HG03571 (cell line): Measurements from ENCODE around the gene CDH8.

Source experiments
- ATAC-seq: cut with Tn5 transposase; IDR thresholded peaks from one replicate; pipeline ENCODE4 v1.9.1; 2021; ENCODE audit not compliant: unreplicated experiment

Gene CDH8

DNA sequence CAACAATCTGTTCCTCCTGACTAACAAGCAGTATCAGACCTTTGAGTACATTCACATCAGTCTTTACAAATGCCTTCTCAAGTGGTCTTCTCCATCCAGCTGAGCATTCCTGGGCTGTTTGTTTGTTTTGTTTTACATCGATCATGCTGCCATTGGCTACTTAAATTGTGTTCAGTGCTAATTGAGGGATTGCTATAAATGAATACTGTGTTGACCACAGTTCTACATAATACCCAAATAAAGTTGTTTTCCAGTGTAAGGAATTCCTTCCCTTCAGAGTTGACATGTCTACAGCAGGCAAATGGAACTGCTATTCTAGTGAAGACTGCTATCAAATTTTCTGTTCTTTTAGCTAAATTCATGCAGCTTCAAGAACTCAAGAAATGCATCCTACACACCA is 3.2 kb downstream of the CDH8 start:
- no peak for ATAC-seq

DNA sequence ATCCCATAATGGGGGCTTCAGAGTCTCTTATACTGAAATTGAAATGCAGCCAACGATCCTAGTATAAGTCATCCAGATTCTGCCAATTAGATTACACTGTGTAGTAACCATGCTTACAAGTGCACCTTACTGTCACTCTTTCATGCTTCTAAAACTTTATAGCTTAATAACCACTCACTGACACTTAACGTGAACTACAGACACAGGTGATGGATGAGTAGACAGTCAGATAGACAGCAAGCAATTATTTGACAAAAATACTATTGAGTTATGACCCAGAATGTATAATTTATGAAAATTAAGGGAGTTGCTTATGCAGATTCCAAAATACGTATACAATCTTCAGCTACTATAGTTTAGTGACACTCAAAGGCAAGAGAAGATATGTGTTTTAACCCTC is 6.3 kb downstream of the CDH8 start:
- no peak for ATAC-seq

DNA sequence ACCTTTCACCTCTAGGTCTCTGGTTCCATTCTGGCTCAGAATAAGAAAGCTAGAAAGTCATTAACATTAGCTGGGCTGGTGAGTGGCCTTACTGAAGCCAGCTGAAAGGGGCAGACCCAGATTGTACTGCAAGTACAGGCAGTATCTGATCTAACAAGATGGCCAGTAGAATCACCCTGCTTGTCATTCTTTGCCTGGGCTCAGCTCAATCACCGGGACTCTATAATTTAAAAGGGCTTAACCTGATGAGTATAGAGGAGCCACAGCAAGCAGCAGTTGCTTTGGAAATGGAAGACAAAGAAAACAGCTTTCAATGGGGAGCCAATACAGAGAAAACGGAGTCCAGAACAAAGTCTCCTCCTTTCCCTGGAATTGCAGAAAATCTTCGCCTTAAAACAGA is 13.6 kb downstream of the CDH8 start:
- ATAC-seq, result no peak

DNA sequence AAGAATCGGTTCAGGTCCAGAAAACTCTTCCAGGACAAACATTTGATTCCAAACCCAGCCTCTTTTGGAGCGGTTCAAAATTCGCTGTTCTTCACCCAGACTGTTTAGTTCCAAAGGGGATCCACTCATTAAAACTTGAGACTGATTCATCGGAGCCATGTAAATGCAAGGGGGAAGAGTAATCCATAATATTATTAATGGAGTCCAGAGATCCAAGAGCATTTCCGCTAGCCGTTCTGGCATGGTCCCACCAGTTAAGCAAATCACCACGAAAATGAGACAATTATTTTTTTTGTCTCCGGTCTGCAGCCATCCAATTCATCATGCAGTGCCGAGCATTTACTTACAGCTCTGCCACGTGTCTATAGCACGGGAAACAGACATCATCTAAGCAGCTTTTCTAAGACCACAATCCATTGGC is 15.1 kb downstream of the CDH8 start:
- no peak for ATAC-seq

DNA sequence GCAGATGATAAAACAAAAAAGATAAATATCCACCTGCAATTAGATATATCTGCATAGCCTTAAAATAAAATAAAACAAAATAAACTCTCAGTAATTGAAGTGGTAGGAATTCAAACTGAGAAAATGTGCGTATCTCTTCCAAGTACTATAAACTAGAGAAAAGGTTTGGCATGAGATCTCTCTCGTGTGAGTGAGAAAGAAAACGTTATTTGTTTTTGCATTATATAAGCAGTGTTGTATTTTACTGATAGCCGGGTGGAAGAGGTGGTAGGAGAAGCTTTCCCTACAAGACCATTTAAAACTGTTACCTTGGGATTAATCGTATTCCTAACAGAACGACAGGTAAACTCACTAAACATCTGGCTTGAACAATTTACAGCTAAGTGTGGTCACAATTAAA is 15.6 kb downstream of the CDH8 start:
- no peak for ATAC-seq

DNA sequence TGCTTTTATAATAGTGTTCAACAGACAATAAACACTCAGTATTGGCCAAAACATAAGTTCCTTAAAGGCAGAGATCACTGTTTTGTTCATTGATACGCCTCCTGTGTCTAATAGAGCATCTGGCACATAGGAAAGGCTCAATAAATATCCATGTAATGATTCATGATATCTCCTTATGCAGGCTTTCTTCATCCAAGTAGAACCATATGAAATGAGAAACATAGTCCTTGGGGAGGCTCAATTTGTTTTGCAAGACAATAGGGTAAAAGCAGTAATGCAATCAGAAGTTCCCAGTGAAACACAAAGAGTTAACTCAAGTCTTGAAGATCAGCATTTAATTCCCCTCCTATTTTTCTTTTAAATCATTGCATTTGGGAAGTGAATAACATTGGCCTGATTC is 16.4 kb downstream of the CDH8 start:
- ATAC-seq, result no peak

DNA sequence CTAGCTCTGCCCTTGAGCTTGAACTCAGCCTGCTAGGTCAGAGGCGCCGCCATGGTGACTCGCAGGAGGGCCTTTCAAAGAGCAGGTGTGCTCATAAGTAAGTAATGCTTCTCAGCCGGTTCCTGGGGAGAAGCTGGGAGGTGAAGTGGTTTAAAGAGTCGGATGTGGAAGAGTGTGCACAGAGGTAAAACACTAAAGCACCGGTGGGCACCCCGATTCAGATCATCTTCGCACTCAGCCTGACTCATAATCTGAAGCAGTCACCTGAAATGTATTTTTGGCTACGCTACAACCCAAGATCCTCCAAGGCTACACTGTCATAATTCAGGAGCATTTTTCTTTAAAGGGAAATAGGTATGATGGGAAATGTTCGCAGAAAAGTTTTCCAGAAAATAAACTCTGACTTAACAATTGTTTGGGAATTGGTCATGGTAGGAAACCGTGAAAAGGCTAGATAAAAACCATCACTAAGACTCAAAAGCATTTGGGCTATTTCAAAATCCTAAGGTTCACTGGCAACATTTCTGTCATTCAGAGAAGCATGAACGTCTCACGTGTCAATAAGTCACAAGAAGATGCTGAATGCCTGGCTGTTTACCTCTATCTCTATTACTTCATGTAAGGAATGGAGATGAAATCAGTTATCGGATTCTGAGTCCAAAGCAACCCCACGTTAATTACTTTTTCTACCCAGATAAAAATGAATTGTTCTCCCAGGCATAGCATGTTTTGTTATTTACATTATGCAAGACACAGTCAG is 17.8 kb downstream of the CDH8 start:
- ATAC-seq, result no peak

DNA sequence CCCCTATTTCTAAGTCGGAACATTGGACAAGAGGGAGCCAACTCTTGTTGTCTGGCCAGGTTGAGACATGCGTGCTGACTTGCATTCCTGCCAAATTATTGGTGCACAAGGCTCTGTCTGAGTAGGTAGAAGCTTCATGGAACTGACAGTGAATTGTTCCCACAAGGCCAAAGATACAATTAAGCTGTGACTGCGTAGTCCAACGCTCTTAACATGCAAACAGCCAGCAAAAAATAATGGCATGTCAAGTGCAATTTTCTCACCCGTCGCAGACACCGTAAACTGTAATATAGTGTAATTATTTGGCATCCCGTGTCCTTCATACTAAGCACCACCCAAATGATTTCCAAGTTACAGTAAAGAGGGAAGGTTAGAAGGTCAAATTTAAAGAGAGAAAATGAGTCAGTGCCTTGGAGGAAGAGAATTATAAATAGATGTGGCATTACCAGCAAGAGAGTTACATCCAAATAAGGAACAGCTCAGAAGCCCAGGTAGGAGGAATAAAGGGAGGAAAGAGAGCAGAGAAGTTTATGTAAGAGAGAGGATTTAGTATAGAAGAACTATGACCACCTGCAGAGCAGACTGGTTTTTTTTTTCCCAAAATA is 21.8 kb downstream of the CDH8 start:
- ATAC-seq, result no peak

DNA sequence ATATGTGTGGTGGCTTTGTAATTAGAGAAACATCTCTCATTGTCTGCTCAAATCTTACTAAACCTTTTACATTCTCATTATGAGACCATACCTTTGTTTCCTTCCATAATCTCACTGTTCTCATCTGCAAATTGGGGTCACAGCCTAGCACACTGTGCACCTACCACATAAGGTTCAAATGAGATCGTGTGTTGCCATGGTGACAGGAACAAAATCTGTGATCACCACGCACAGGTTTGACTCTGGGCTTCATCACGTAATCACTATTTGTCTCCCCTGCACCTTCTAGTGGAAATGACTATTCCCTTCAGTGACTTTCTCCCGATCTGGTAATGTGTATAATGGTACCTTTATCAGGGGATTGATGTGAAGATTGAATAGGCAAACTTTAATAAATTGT is 26.1 kb downstream of the CDH8 start:
- no peak for ATAC-seq

DNA sequence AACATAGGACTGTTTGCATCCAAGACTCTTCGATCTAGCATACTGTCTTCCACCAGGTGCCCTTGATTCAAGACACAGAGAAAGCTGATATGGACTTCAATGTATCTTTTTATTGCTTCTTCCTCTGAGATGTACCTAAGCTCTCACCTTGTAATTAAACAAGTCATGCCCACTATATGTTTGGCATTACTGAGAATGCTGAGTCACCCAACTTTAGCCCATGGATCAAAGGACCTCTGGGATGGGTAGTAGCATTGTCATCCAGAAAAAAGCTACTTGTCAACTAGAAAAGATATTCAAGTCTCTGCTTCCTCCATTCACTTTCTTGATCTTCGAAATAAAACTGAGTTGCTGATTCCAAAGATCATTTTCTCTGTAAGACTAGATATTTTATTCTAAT is 37.8 kb downstream of the CDH8 start:
- no peak for ATAC-seq

DNA sequence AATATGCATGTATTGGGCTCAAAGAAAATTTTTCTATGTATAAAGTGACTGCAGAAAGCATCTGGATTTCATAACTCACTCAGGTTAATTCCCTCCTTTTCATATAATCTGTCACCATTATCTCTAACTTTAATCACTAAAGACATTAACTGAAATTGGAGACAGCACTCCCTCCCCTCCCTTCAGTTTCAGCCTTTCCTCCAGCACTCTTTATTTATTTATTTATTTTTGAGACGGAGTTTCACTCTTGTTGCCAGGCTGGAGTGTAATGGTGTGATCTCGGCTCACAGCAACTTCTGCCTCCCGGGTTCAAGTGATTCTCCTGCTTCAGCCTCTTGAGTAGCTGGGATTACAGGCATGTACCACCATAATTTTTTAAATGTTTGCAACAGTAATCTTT is 43.1 kb downstream of the CDH8 start:
- ATAC-seq, result no peak

DNA sequence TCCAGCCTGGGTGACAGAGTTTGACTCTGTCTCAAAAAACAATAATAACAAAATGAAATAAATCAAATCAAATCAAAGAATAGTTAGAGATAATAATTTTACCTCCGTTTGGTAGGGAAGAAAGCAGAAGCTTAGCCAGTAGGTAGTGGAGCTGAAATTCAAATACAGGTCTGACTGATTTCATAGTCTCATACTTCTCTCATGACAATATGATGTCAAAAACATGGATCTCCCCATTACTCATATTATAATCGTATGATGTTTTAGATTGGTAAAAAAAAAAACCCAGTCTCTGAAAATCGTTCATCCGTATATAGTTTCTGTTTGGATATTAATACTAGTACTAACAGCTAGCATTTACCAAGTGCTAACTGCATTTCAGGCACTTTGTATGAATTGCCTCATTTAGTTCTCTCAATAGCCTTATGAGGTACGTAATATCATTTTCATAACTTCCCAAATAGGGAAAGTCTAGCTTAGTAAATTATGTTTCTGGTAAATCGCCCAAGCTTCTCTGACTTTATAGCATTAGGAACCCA is 48.7 kb downstream of the CDH8 start:
- ATAC-seq, result no peak

DNA sequence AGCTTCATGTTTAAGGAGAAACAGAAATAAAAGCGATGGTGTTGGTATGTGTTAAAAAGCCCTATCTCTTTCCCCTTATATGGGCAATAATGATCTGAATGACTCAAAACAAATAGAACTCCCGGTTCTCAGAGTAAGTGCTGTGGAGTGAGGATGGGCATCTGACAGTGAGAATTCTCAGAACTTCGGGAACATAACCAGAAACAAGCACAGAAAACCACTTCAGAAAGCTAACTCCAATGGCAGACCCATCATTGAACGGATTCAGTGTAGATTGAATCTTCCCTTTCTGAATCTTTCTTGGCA is 67.2 kb downstream of the CDH8 start:
- no peak for ATAC-seq

DNA sequence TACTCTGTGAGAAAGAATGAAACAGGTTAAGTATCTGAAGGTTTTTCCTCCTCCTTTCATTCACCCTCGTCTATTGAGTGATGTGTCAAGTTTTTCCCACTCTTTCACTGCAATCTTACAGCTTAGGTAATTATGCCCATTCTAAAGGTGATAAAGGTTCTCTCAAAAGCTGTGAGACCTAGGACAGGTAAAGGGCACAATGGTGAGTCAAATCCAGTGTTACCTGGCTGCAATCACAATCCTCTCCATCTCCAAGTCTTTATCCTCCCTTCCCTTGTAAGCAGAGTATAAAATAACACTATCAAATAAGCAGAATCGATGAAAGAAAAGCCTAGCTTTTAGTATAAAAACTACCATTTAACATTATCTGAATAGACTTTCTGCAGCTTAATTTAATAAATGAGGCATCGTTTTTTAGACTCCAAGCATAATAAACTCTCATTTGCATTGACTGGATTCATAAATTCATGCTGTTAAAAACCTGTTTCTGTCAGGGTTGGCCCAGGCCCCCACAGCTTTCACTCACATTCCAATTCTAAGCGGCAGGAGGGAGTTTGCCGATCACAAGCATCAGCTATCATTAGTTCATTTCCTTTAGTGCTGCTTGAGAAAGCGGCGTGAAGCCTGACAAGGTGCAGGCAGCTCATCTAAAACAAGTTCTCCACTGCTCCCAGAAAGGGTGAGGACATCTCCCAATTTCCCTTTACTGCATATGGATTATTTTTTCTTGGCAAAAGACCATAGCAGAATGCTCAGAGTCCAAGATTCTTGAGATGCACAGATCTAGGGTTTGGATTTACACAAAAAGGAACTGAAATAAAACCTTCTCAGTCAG is 67.8 kb downstream of the CDH8 start:
- ATAC-seq, result no peak

DNA sequence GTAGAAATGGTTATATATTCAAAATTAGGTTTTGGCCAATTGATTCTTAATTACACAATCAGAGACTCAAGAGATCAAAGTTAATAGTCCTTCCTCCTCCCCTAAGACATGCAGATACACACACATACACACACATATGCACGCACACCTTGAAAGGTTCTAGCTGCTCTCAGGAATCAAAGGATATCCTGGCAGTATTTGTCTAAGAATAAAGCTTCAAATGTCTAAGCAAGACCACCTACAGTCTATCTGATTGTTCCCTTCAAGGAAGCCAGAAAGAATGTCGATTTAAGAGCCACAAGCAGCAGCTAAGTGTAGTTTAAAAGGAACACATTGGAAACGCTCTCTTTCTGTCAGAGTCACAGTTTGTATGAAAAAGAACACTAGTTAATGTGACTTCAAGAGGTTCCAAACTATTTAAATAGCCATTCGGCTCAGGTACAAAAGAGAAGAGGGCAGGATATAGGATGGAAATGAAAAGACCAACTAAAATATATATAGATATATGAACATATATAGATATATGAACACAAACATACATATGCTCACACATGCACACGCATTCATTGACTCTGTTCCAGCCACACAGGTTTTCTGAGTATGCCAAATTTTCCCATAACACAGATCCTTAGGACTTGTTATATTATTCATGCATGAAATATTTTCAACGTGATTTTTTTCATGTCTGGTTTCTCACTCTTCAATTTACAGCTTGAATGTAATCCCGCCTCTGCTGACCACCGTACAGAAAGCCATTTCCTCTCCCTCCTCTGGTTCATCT is 79.0 kb downstream of the CDH8 start:
- ATAC-seq, result no peak

DNA sequence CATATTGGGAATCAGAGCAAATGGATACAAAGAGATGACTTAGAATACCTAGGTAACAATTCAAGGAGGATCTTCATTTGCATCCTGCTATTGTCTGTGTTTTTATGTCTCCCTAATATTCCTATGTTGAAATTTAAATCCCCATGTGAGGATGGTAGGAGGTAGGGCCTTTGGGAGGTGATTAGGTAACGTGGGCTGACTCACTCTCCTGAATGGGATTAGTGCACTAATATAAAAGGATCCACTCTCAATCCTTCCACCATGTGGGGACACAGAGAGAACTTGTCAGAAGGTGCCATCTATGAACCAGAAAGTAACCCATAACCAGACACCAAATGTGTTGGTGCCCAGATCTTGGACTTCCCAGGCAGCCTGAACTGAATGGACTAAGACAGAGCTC is 83.4 kb downstream of the CDH8 start:
- ATAC-seq, result no peak

DNA sequence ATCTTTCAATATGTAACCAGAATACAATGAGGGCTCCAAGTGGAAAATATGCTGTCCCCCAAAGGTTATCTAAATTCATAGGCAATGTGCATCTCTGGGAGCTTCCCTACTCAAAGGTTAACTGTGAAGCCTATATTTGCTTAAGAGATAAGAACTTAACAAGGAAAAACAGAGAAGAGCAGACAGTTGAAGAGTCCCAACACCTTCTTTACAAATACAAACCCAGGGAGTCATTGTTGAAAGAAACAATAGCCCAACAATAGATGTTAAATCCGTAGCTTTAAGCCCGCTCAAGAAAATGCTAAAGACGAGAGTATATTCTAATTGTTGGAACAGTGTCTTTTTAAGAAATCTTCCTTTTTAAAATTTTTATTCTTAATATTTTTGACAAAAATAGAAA is 87.8 kb downstream of the CDH8 start:
- ATAC-seq, result no peak

DNA sequence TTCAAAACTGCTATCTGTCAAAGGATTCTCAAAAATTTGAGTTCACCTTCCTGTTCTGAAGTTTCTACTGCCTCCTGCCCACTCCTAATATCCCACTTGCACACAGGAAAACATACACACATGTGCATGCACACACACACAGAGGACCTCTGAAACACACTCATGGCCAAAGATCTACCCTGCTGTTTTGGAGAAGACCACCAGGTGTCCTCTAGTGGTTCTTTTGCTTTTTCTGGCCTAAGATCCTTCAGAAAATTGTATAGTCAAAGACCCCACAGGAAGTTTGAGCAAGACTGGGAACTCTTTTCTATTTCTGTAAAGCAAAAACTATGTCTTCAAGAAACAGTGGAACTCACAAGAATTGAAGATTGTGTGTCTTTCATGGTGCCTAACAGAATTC is 90.2 kb downstream of the CDH8 start:
- no peak for ATAC-seq

DNA sequence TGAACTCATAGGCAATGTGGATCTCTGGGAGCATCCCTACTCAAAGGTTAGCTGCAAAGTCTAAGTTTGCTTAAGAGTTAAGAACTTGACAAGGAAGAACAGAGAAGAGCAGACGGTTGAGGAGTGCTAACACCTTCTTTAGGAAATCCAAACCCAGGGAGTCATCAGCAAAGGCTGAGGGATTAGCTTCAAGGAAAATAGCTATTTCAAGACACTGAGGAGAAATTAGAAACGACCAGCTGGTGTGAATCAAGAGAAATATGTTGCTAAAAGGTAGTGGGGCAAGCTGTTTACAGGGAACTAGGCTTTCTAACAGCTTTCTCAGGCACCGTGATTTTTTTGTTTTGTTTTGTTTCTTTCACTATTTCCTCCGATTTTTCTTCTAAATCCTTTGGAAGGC is 90.7 kb downstream of the CDH8 start:
- ATAC-seq, result no peak

DNA sequence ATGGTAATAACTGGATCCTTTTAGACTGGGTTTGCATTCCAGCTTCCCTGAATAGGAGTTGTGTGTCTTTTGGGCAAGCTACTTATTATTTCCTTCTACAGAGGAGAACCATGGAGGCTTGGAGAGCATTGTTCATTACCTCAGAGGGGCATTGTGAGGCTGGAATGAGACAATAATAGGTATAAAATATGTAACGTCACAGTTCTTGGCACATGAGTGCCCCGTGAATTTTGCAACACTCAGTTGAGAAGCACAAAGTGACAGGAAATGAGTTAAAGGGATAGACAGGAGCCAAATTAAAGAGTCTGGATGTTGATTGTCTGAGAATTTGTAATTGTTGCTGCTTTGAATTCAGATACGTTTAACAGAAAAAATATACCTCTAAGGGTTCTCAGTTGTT is 92.2 kb downstream of the CDH8 start:
- no peak for ATAC-seq

DNA sequence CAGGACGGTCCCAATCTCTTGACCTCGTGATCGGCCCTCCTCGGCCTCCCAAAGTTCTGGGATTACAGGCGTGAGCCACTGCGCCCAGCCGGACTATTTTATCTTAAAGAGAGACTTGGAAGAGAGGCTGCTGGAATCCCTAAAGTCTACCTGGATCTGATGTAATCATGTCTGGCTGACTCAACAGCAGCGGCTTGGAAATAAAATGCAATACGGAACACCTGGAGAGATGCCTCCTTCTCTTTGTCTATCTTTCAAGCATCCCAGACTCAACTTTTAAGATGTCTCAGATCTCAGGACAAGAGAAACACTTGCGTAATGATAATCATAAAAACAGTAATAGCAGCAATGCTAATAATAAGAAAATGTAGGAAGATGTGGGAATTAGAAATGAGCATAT is 95.6 kb downstream of the CDH8 start:
- no peak for ATAC-seq
